GM18526 (cell line): ENCODE results near the gene B4GALT5.

Source experiments
- POLR2A ChIP-seq: IDR thresholded peaks from 3 replicates; pipeline ENCODE4 v1.6.1; 2011; ENCODE audit not compliant: insufficient read length; ENCODE audit errors: extremely low read depth

Gene B4GALT5, protein sequence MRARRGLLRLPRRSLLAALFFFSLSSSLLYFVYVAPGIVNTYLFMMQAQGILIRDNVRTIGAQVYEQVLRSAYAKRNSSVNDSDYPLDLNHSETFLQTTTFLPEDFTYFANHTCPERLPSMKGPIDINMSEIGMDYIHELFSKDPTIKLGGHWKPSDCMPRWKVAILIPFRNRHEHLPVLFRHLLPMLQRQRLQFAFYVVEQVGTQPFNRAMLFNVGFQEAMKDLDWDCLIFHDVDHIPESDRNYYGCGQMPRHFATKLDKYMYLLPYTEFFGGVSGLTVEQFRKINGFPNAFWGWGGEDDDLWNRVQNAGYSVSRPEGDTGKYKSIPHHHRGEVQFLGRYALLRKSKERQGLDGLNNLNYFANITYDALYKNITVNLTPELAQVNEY

GRCh38 chr20:49713753-49714712 lies at the start of gene B4GALT5:
TSS of gene B4GALT5 (minus strand) at chr20:49713878. CDS start at chr20:49713690, 188 bp downstream.
- no peak for TF ChIP-seq POLR2A

- TF ChIP-seq POLR2A: no peak
Measured at GRCh38 chr20:49762940-49763766, 49.5 kb upstream of the B4GALT5 start.

DNA sequence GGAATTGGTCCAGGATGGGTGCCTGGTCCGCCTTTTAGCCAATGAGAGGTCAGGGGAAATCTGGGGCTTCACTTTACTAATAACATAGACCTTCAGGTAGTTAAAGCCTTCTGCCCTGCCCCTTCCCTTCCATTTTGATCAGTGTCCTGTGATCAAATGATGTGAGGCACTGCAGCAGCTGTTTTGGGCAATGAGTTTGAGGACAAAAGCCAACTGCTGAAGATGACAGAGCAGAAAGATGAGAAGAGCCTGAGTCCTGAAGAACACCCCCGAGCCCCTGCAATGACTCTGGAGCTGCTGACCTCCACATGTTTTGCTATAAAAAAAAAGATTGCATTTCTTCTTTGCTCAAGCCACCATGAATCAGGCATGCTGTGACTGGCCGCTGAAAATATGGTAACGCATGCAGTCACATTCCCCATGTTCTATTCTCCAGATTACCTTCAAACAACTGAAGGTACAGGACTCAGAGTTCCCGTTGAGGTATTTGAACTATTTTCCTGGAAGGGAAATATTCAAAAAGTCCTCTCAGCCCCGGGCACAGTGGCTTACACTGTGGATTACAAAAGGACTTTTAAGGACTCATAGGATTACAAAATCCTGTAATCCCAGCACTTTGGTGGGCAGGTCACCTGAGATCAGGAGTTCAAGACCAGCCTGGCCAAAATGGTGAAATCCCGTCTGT lies 45.7 kb upstream of the B4GALT5 start:
- TF ChIP-seq POLR2A: no peak

DNA sequence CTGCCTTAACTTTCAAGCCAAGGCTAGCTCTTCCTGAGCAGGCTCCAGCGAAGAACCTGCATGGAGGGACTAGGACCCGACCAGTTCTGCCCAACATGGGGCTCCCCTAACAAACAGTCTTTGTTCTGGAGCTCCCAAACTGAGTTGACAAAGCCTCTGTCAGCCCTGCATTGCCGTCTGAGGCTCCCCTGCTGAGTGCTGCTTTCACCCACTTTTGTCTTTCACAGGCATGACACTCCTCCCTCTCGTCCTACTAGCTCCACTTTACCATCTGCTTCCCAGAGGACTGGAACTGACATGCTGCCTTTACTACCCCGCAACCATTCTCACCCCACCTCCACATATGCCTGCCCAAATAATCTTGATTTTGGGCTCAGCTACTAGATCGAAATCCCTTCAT lies 45.1 kb upstream of the B4GALT5 start:
- no peak for TF ChIP-seq POLR2A

DNA sequence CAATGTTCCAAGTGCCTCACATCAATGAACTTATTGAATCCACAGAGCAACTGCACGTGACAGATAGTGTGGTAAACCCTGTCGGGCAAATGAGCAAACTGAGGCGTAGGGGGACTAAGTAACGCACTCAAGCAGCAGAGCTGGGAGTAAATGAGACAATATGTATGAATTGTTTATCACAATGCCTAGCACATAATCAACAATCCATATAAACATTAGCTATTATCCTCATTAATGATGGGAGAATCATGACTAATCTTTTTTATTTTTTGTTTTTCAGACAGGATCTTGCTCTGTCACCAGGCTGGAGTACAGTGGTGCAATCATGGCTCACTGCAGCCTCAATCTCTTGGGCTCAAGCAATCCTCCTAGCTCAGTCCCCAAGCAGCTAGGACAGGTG lies 43.9 kb upstream of the B4GALT5 start:
- TF ChIP-seq POLR2A: no peak

- TF ChIP-seq POLR2A: no peak
Measured at GRCh38 chr20:49756241-49756640, 42.6 kb upstream of the B4GALT5 start.

DNA sequence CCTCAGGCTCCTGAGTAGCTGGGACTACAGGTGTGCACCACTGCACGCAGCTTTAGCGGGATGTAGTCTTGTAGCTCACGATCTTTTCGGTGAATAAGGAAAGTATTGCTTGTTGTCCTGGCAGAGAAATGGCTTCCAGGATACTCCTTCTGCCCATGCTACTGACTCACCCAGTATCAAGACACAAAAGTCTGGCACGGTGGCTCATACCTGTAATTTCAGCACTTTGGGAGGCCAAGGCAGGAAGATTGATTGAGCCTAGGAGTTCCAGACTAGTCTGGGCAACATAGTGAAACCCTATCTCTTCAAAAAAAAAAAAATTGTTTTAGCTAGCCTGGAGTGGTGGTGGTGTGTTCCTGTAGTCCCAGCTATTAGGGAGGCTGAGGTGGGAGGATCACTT lies 40.9 kb upstream of the B4GALT5 start:
- no peak for TF ChIP-seq POLR2A

DNA sequence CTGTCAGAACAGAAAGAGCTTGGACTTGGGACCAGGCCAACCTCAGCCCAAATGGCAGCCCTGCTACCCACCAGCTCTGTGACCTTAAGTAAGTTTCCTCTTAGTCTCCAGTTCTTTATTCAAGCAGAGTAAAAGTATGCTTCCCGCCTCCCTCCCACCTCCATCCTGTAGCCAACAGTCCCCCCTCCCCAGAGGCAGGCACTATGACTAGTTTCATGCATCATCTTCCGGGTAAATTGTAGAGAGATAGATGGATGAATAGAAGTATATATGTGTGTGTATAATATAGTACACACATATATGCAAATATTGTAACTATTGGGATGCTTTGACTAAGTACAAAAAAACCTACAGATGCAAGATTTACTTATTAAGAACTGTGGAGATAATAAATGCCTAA lies 39.5 kb upstream of the B4GALT5 start:
- TF ChIP-seq POLR2A: no peak

GRCh38 chr20:49752201-49752903 lies 38.7 kb upstream of the B4GALT5 start:
- no peak for TF ChIP-seq POLR2A

DNA sequence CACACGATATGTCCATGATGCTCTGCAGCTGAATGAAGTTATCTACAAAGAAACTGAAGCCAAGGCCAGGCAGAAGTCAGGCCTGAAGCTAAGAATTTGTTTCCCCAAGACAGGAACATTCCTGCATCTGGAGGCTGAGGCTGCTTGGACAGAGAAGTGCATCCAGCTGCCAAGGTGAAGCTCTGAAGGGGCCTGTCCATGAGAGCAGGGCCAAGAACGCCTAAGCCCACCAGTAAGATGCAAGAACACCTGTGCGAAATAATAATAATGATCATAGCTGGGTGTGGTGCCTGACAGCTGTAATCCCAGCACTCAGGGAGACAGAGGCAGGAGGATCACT lies 37.7 kb upstream of the B4GALT5 start:
- TF ChIP-seq POLR2A: no peak

DNA sequence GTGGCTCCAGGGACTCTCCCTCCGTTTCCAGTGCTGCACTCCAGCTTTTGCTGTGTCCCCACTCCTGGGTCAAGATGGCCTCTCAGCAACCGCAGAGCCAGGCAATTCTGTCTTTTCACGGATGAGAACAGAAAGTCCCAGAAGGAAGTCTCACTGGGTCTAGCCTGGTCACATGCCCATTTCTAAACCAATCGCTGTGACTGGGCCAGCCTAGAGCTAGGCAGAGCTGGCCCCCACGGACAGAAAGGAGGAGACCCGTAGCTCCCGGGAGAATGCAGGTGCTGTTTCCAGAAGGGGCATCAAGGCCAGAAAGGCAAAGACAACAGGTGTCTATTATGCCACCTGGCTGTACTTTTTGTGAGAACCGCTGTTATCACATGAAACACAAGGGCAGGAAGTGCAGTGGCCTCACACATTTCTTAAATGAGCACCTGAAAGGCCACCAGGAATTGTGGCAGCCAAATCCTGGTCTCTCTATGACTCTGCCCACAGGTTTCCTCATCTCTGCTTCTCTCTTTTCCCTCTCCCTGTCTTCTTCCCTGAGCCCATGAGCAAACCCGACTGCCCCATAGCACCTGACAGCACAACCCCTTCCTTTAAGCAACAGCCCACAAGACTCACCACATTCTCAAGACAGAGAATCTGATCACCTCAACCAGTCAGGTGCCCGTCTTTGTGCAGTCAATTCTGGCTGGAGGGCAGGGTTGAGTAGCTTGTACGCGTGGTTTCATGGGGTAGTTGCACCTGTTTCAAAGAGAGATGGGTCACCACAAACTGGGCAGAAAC lies 37.1 kb upstream of the B4GALT5 start:
- TF ChIP-seq POLR2A: peak; percentile 20

- no peak for TF ChIP-seq POLR2A
Measured at GRCh38 chr20:49749625-49750024, 35.9 kb upstream of the B4GALT5 start.

DNA sequence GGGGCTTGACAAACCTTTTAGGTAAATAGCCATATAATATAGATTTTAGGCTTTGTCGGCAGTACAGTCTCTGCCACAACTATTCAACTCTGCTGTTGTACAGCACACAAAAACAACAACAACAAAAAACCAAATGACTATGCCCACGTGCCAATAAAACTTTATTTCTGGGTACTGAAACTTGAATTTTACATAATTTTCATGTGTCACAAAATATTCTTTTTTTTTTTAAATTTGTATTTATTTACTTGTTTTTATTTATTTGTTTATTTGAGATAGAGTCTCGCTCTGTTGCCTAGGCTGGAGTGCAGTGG lies 34.8 kb upstream of the B4GALT5 start:
- no peak for TF ChIP-seq POLR2A
